ENCODE data around the gene TMEM201. TPM values are rescaled to one million over a fixed set of nuclear protein-coding genes. Genes with fewer than 3 reads are reported as not detected.

The TMEM201 gene
- total and polyA plus RNA-seq, 9 of the 15 experiments (the other 6 are each of a cell fraction or from before 2014, with no cell fraction given), result 0.42 to 51.3 (median 7.4) TPM

DNA sequence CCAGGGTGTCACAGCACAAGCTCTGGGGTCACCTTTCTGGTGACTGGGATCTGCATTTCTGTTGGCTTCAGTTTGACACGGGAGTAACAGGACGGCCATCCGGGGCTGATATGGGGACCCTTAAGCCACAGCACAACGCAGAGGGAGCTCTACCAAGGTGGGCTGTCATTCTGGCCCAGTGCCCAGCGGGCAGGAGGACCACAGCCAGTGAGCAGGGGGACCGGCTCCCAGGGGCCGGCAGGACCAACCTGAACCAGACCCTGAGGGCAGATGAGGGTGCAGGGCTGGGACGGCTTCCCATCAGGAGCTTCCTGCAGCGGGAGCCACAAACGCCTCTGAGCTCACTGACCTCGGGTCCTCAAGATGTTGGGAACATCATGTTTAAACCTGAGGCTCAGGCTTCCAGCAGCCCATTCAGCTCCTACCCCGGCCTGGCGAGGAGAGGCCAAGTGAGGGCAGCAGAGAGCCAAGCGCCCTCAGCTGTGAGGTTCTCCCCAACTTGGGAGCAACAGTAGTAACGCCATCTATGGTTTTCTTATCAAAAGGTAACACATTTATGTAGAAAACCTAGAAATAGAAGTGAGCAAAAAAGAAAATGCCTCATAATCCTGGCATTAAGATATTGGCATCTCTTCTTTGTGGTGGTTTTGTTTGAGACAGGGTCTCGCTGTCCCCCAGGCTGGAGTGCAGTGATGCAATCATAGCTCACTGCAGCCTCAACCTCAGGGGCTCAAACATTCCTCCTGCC is 26.8 kb downstream of the TMEM201 start (continued):
- TF ChIP-seq, protein P1, sequence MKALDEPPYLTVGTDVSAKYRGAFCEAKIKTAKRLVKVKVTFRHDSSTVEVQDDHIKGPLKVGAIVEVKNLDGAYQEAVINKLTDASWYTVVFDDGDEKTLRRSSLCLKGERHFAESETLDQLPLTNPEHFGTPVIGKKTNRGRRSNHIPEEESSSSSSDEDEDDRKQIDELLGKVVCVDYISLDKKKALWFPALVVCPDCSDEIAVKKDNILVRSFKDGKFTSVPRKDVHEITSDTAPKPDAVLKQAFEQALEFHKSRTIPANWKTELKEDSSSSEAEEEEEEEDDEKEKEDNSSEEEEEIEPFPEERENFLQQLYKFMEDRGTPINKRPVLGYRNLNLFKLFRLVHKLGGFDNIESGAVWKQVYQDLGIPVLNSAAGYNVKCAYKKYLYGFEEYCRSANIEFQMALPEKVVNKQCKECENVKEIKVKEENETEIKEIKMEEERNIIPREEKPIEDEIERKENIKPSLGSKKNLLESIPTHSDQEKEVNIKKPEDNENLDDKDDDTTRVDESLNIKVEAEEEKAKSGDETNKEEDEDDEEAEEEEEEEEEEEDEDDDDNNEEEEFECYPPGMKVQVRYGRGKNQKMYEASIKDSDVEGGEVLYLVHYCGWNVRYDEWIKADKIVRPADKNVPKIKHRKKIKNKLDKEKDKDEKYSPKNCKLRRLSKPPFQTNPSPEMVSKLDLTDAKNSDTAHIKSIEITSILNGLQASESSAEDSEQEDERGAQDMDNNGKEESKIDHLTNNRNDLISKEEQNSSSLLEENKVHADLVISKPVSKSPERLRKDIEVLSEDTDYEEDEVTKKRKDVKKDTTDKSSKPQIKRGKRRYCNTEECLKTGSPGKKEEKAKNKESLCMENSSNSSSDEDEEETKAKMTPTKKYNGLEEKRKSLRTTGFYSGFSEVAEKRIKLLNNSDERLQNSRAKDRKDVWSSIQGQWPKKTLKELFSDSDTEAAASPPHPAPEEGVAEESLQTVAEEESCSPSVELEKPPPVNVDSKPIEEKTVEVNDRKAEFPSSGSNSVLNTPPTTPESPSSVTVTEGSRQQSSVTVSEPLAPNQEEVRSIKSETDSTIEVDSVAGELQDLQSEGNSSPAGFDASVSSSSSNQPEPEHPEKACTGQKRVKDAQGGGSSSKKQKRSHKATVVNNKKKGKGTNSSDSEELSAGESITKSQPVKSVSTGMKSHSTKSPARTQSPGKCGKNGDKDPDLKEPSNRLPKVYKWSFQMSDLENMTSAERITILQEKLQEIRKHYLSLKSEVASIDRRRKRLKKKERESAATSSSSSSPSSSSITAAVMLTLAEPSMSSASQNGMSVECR (CRISPR knock-in tag; IDR thresholded peaks at IDR 0.05), result peak; percentile 43; the same call in 1 of the 2 replicates
- TF ChIP-seq, protein P2, sequence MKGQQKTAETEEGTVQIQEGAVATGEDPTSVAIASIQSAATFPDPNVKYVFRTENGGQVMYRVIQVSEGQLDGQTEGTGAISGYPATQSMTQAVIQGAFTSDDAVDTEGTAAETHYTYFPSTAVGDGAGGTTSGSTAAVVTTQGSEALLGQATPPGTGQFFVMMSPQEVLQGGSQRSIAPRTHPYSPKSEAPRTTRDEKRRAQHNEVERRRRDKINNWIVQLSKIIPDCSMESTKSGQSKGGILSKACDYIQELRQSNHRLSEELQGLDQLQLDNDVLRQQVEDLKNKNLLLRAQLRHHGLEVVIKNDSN (CRISPR knock-in tag; IDR thresholded peaks at IDR 0.05), result peak; percentile 34; the same call in 1 of the 2 replicates
- TF ChIP-seq, protein P3, sequence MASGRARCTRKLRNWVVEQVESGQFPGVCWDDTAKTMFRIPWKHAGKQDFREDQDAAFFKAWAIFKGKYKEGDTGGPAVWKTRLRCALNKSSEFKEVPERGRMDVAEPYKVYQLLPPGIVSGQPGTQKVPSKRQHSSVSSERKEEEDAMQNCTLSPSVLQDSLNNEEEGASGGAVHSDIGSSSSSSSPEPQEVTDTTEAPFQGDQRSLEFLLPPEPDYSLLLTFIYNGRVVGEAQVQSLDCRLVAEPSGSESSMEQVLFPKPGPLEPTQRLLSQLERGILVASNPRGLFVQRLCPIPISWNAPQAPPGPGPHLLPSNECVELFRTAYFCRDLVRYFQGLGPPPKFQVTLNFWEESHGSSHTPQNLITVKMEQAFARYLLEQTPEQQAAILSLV (tag; IDR thresholded peaks at IDR 0.05), result 0 out of 2 replicates have a peak, but pooled peaks have one; percentile 31
- TF ChIP-seq POLR2AphosphoS5 (IDR thresholded peaks at IDR 0.05; ENCODE audit: control insufficient read depth, insufficient read depth, low read depth, low read length), result peak; percentile 22; the same call in 1 of the 2 replicates
- TF ChIP-seq, protein P4, sequence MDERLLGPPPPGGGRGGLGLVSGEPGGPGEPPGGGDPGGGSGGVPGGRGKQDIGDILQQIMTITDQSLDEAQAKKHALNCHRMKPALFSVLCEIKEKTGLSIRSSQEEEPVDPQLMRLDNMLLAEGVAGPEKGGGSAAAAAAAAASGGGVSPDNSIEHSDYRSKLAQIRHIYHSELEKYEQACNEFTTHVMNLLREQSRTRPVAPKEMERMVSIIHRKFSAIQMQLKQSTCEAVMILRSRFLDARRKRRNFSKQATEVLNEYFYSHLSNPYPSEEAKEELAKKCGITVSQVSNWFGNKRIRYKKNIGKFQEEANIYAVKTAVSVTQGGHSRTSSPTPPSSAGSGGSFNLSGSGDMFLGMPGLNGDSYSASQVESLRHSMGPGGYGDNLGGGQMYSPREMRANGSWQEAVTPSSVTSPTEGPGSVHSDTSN (CRISPR knock-in tag; IDR thresholded peaks at IDR 0.05; ENCODE audit: low read depth), result no peak
- TF ChIP-seq, protein P4 (tag; conservative IDR thresholded peaks at IDR 0.05; ENCODE audit: low read depth), result no peak
- no peak for TF ChIP-seq GABPB1 (CRISPR knock-in tag; IDR thresholded peaks at IDR 0.05)
- peak; percentile 61 for TF ChIP-seq SMC3 (conservative IDR thresholded peaks at IDR 0.05; ENCODE audit: insufficient read depth, low read depth, low read length)
- TF ChIP-seq POLR2A (conservative IDR thresholded peaks at IDR 0.05), result 0 out of 2 replicates have a peak, but pooled peaks have one; percentile 45
- TF ChIP-seq SLC30A9 (CRISPR knock-in tag; IDR thresholded peaks at IDR 0.05), result no peak
- TF ChIP-seq ATF7 (IDR thresholded peaks at IDR 0.05), result peak; percentile 58; the same call in 1 of the 2 replicates
- no peak; the same call in 1 of the 2 replicates for TF ChIP-seq POLR2AphosphoS2 (IDR thresholded peaks at IDR 0.05; ENCODE audit: low read length)
- TF ChIP-seq SMAD3 (CRISPR knock-in tag; conservative IDR thresholded peaks at IDR 0.05), result 0 out of 2 replicates have a peak, but pooled peaks have one; percentile 45
- TF ChIP-seq, protein P5, sequence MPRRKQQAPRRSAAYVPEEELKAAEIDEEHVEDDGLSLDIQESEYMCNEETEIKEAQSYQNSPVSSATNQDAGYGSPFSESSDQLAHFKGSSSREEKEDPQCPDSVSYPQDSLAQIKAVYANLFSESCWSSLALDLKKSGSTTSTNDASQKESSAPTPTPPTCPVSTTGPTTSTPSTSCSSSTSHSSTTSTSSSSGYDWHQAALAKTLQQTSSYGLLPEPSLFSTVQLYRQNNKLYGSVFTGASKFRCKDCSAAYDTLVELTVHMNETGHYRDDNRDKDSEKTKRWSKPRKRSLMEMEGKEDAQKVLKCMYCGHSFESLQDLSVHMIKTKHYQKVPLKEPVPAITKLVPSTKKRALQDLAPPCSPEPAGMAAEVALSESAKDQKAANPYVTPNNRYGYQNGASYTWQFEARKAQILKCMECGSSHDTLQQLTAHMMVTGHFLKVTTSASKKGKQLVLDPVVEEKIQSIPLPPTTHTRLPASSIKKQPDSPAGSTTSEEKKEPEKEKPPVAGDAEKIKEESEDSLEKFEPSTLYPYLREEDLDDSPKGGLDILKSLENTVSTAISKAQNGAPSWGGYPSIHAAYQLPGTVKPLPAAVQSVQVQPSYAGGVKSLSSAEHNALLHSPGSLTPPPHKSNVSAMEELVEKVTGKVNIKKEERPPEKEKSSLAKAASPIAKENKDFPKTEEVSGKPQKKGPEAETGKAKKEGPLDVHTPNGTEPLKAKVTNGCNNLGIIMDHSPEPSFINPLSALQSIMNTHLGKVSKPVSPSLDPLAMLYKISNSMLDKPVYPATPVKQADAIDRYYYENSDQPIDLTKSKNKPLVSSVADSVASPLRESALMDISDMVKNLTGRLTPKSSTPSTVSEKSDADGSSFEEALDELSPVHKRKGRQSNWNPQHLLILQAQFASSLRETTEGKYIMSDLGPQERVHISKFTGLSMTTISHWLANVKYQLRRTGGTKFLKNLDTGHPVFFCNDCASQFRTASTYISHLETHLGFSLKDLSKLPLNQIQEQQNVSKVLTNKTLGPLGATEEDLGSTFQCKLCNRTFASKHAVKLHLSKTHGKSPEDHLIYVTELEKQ (CRISPR knock-in tag; IDR thresholded peaks at IDR 0.05), result no peak

All from K562 (cell line).